AG09309 (cell line): Measurements from ENCODE around the gene KIFC1.

ENCODE experiments used
- DNase-seq: peaks from one replicate; pipeline ENCODE4 v3.0.0-alpha.2; 2010; ENCODE audit warnings: low read depth
- H3K4me3 ChIP-seq: 2 replicates; pipeline ENCODE4 v1.5.1; 2011; ENCODE audit warnings: mild to moderate bottlenecking, low read depth, low read length, moderate library complexity; ENCODE audit not compliant: control insufficient read depth
- CTCF ChIP-seq: IDR thresholded peaks from 2 replicates; pipeline ENCODE4 v1.5.1; 2011; ENCODE audit warnings: mild to moderate bottlenecking, low read depth, low read length, inconsistent platforms; ENCODE audit not compliant: insufficient read depth, control insufficient read depth; ENCODE audit errors: missing control alignments

KIFC1 gene

GRCh38 chr6:33383427-33384185 lies 8.0 kb upstream of the KIFC1 start:
- TF ChIP-seq CTCF, result no peak
- DNase-seq, result no peak
- H3K4me3 ChIP-seq, result no peak overlapping the region

GRCh38 chr6:33384581-33385020 lies 7.0 kb upstream of the KIFC1 start:
- peak; percentile 59 for TF ChIP-seq CTCF
- DNase-seq, result peak; percentile 70
- no peak overlapping the region for H3K4me3 ChIP-seq

- DNase-seq, result no peak
- no peak for TF ChIP-seq CTCF
- H3K4me3 ChIP-seq, result no peak overlapping the region
These were observed 1.4 kb upstream of the KIFC1 start for GRCh38 chr6:33390173-33390572.

GRCh38 chr6:33390767-33391277 lies 801 bp upstream of the KIFC1 start:
- DNase-seq, result no peak
- no peak for TF ChIP-seq CTCF
- H3K4me3 ChIP-seq, result no peak overlapping the region

GRCh38 chr6:33391922-33392594 lies 435 bp downstream of the KIFC1 start:
- DNase-seq, result no peak
- peak overlapping the region; percentile 90 for H3K4me3 ChIP-seq
- no peak for TF ChIP-seq CTCF

- no peak for DNase-seq
These were observed 949 bp downstream of the KIFC1 start for GRCh38 chr6:33392595-33392948.

More at GRCh38 chr6:33392595-33392948, 949 bp downstream of the KIFC1 start:
- peak overlapping the region; percentile 90 for H3K4me3 ChIP-seq
- TF ChIP-seq CTCF, result no peak
